Measurements from ENCODE around the gene ALKBH3. TPM values are rescaled to one million over a fixed set of nuclear protein-coding genes. Genes with fewer than 3 reads are reported as not detected.
A peak's percentile ranks its signal among the peaks of the same experiment; 100 is the strongest.

The ALKBH3 gene
- total and polyA plus RNA-seq, 12 donors: 19.7 to 45.3 (median 31.5) TPM

- Histone ChIP-seq H3K27me3 (no peaks in the 10 kb centered on the region), H3K9me3 (replicated peaks in 1 of 3) (no peaks in the 10 kb centered on the region), H3K36me3 (replicated peaks in 1 of 2) (peaks cover 0 to 14% of the 10 kb centered on the region in 2 donors), H3K4me3 (no peak overlapping the region), H3K4me1 (replicated peaks in 1 of 2) (peaks cover 14 to 45% of the 10 kb centered on the region in 2 donors), H3K27ac (peak overlapping the region; percentile 64 to 93 (median 73))
- TF ChIP-seq CTCF (IDR thresholded peaks at IDR 0.05) (no peak), POLR2A (IDR thresholded peaks at IDR 0.05) (no peak)
- DNase-seq: no peak
- WGBS, 4 donors: 84 to 88% (median 86%) methylated on average over 14 of the region's 14 CpGs
- intact Hi-C loops (cut with DNase I): no loop called here
Measured at GRCh38 chr11:43919852-43920597, 39.4 kb downstream of the ALKBH3 start.

- TF ChIP-seq POLR2A (IDR thresholded peaks at IDR 0.05) (no peak), CTCF (IDR thresholded peaks at IDR 0.05) (no peak)
- H3K4me1 ChIP-seq (replicated peaks in 1 of 2): peaks cover 14 to 53% of the 10 kb centered on the region in 2 donors
- DNase-seq: peak; percentile 70 to 94 (median 88)
- H3K27me3 ChIP-seq: no peaks in the 10 kb centered on the region
- H3K4me3 ChIP-seq: no peak overlapping the region
- intact Hi-C loops (cut with DNase I): no loop called here
- peak overlapping the region; percentile 64 to 93 (median 73) for H3K27ac ChIP-seq
- no peaks in the 10 kb centered on the region for H3K9me3 ChIP-seq (replicated peaks in 1 of 3)
- WGBS, 4 donors: 34 to 38% (median 35%) methylated on average over 10 of the region's 10 CpGs
- H3K36me3 ChIP-seq (replicated peaks in 1 of 2): peaks cover 0 to 14% of the 10 kb centered on the region in 2 donors
Measured at GRCh38 chr11:43920598-43921419, 40.2 kb downstream of the ALKBH3 start.

- Histone ChIP-seq H3K27me3 (no peaks in the 10 kb centered on the region), H3K4me1 (replicated peaks in 1 of 2) (peaks cover 14 to 60% of the 10 kb centered on the region in 2 donors), H3K4me3 (no peak overlapping the region), H3K27ac (peak overlapping the region in 4 of 5 donors; percentile 38 to 93 (median 77)), H3K36me3 (replicated peaks in 1 of 2) (peaks cover 0 to 14% of the 10 kb centered on the region in 2 donors), H3K9me3 (replicated peaks in 1 of 3) (no peaks in the 10 kb centered on the region)
- 72 to 82% (median 78%) methylated on average over 8 of the region's 8 CpGs for WGBS, 4 donors
- no peak for TF ChIP-seq CTCF (IDR thresholded peaks at IDR 0.05)
- no peak for TF ChIP-seq POLR2A (IDR thresholded peaks at IDR 0.05)
- intact Hi-C loops (cut with DNase I): no loop called here
- no peak for DNase-seq
Measured at GRCh38 chr11:43921561-43922294, 41.1 kb downstream of the ALKBH3 start.

- Histone ChIP-seq H3K9me3 (replicated peaks in 1 of 3) (no peaks in the 10 kb centered on the region), H3K27me3 (no peaks in the 10 kb centered on the region), H3K36me3 (replicated peaks in 1 of 2) (peaks cover 0 to 14% of the 10 kb centered on the region in 2 donors), H3K27ac (peak overlapping the region in 4 of 5 donors; percentile 1 to 93 (median 65)), H3K4me3 (no peak overlapping the region), H3K4me1 (replicated peaks in 1 of 2) (peaks cover 14 to 57% of the 10 kb centered on the region in 2 donors)
- intact Hi-C loops (cut with DNase I): no loop called here
- peak in 1 of 7 donors; percentile 11 for DNase-seq
- WGBS, 4 donors: 66 to 88% (median 84%) methylated on average over 3 of the region's 3 CpGs
- TF ChIP-seq POLR2A (IDR thresholded peaks at IDR 0.05): no peak
- TF ChIP-seq CTCF (IDR thresholded peaks at IDR 0.05): no peak
Measured at GRCh38 chr11:43922295-43922648, 41.6 kb downstream of the ALKBH3 start.
